GM21381 (cell line): ENCODE data around the gene TUBA8.
"Not testable (repeated sequence)": the region's sequence is repeated elsewhere in the genome, so short reads cannot be mapped to it uniquely, and the experiment has no call there.

Experiments used
- ATAC-seq: cut with Tn5 transposase; IDR thresholded peaks from one replicate; pipeline ENCODE4 v1.9.1; 2021; ENCODE audit warnings: mild to moderate bottlenecking, moderate library complexity; ENCODE audit not compliant: unreplicated experiment

The TUBA8 gene

GRCh38 chr22:18110194-18110953, at the start of gene TUBA8:
Gene TUBA8, plus strand, starts transcription at chr22:18110809. Its CDS starts 57 bp downstream, at chr22:18110866.
- ATAC-seq: no peak

- ATAC-seq: no peak
These were observed 48.2 kb upstream of the TUBA8 start for GRCh38 chr22:18062421-18062820.

- ATAC-seq: no peak
These were observed 47.3 kb upstream of the TUBA8 start for GRCh38 chr22:18063306-18063705.

GRCh38 chr22:18063715-18064114, 46.9 kb upstream of the TUBA8 start:
- not testable (repeated sequence) for ATAC-seq

- no peak for ATAC-seq
These were observed 46.0 kb upstream of the TUBA8 start for GRCh38 chr22:18064636-18065035.

- ATAC-seq: no peak
These were observed 45.4 kb upstream of the TUBA8 start for GRCh38 chr22:18065256-18065655.

GRCh38 chr22:18066181-18066859, 44.3 kb upstream of the TUBA8 start:
- ATAC-seq: no peak

GRCh38 chr22:18067121-18067520, 43.5 kb upstream of the TUBA8 start:
- no peak for ATAC-seq

- no peak for ATAC-seq
These were observed 42.9 kb upstream of the TUBA8 start for GRCh38 chr22:18067548-18068341.

- ATAC-seq: no peak
These were observed 42.1 kb upstream of the TUBA8 start for GRCh38 chr22:18068381-18068988.

- no peak for ATAC-seq
These were observed 41.6 kb upstream of the TUBA8 start for GRCh38 chr22:18069041-18069440.

GRCh38 chr22:18070041-18070440, 40.6 kb upstream of the TUBA8 start:
- ATAC-seq: no peak

GRCh38 chr22:18070556-18071306, 39.9 kb upstream of the TUBA8 start:
- ATAC-seq: no peak

- ATAC-seq: not testable (repeated sequence)
These were observed 39.2 kb upstream of the TUBA8 start for GRCh38 chr22:18071307-18071967.

- ATAC-seq: no peak
These were observed 38.7 kb upstream of the TUBA8 start for GRCh38 chr22:18071968-18072310.

GRCh38 chr22:18073467-18073866, 37.1 kb upstream of the TUBA8 start:
- ATAC-seq: no peak

GRCh38 chr22:18073927-18074326, 36.7 kb upstream of the TUBA8 start:
- ATAC-seq: not testable (repeated sequence)

GRCh38 chr22:18075101-18075719, 35.4 kb upstream of the TUBA8 start:
- ATAC-seq: no peak

- ATAC-seq: no peak
These were observed 34.7 kb upstream of the TUBA8 start for GRCh38 chr22:18075720-18076497.
